OCI-LY3 (cell line): ENCODE measurements around the gene HMGN4.

Experiments
- CTCF ChIP-seq: fragments of 200-600, 300-600 bp; sonication (generic); IDR thresholded peaks from 2 replicates; pipeline ENCODE4 v1.5.1; 2014; ENCODE audit warnings: antibody characterized with exemption, low read length, low read depth
- EZH2phosphoT487 ChIP-seq: fragments of 200-600 bp; shearing (Covaris generic); IDR thresholded peaks from 2 replicates; pipeline ENCODE4 v1.6.1; 2018; ENCODE audit warnings: antibody characterized with exemption, mixed run types, low read depth

GRCh38 chr6:26489996-26490964, 47.9 kb upstream of the HMGN4 start:
- TF ChIP-seq CTCF (no peak), EZH2phosphoT487 (no peak)
